ENCODE measurements around the gene GARIN5A. TPM values are rescaled to one million over a fixed set of nuclear protein-coding genes. Genes with fewer than 3 reads are reported as not detected.
A peak's percentile ranks its signal among the peaks of the same experiment; 100 is the strongest.

GARIN5A gene
- total RNA-seq, 8 experiments from 2014 or later: 0.46 to 6.9 (median 1.9) TPM

- 30 to 52% methylated on average over 2 of the region's 12 CpGs; no CpG with 5 or more reads in 8 of the 10 experiments for WGBS, 10 experiments
- Histone ChIP-seq H3K27ac (no peak overlapping the region), H3K4me1 (replicated peaks in 1 of 2) (peaks cover 13 to 26% of the 10 kb centered on the region in 2 donors), H3K4me3 (no peak overlapping the region)
- peak in 2 of 8 experiments; percentile 5 to 11 for ATAC-seq (replicated peaks in 6 of 8)
- in situ Hi-C loops (cut with MboI; ENCODE audit: low pct_unique_long_range_greater_than_20kb in 2 of 9, low sequenced_read_pairs in 9 of 9, unreplicated experiment in 9 of 9): no loop called here
Observed at GRCh38 chr19:50501186-50501567, 24.5 kb upstream of the GARIN5A start.

GRCh38 chr19:50500753-50501151, 24.1 kb upstream of the GARIN5A start:
- Histone ChIP-seq H3K27ac (no peak overlapping the region), H3K4me3 (no peak overlapping the region), H3K4me1 (replicated peaks in 1 of 2) (peaks cover 13 to 27% of the 10 kb centered on the region in 2 donors)
- WGBS, 10 experiments: 20 to 49% methylated on average over 1 to 5 of the region's 10 CpGs; no CpG with 5 or more reads in 8 of the 10 experiments
- in situ Hi-C loops (cut with MboI; ENCODE audit: low pct_unique_long_range_greater_than_20kb in 2 of 9, low sequenced_read_pairs in 9 of 9, unreplicated experiment in 9 of 9): no loop called here
- ATAC-seq (replicated peaks in 6 of 8): peak in 5 of 8 experiments; percentile 2 to 32 (median 28)

GRCh38 chr19:50500060-50500752, 23.6 kb upstream of the GARIN5A start:
- peak; percentile 37 to 76 (median 70) for ATAC-seq (replicated peaks in 6 of 8)
- Histone ChIP-seq H3K4me1 (replicated peaks in 1 of 2) (peaks cover 13 to 27% of the 10 kb centered on the region in 2 donors), H3K27ac (no peak overlapping the region), H3K4me3 (peak overlapping the region in 1 of 5 donors; percentile 14)
- in situ Hi-C loops (cut with MboI; ENCODE audit: low pct_unique_long_range_greater_than_20kb in 2 of 9, low sequenced_read_pairs in 9 of 9, unreplicated experiment in 9 of 9): no loop called here
- WGBS, 10 experiments: 15 to 66% (median 34%) methylated on average over 3 to 14 of the region's 27 CpGs; no CpG with 5 or more reads in 6 of the 10 experiments

GRCh38 chr19:50498219-50499056, 21.8 kb upstream of the GARIN5A start:
- no peak overlapping the region for H3K4me3 ChIP-seq
- ATAC-seq (replicated peaks in 6 of 8): no peak
- WGBS, 10 experiments: 17 to 79% (median 42%) methylated on average over 1 to 11 of the region's 11 CpGs; no CpG with 5 or more reads in 1 of the 10 experiments
- H3K4me1 ChIP-seq (replicated peaks in 1 of 2): peaks cover 13 to 27% of the 10 kb centered on the region in 2 donors
- no peak overlapping the region for H3K27ac ChIP-seq
- in situ Hi-C loops (cut with MboI; ENCODE audit: low pct_unique_long_range_greater_than_20kb in 2 of 9, low sequenced_read_pairs in 9 of 9, unreplicated experiment in 9 of 9): no loop called here

- Histone ChIP-seq H3K27ac (no peak overlapping the region), H3K4me1 (replicated peaks in 1 of 2) (peaks cover 17 to 32% of the 10 kb centered on the region in 2 donors), H3K4me3 (no peak overlapping the region)
- peak in 1 of 8 experiments; percentile 3 for ATAC-seq (replicated peaks in 6 of 8)
- 0 to 64% (median 50%) methylated on average over 1 to 7 of the region's 8 CpGs; no CpG with 5 or more reads in 1 of the 10 experiments for WGBS, 10 experiments
- in situ Hi-C loops (cut with MboI; ENCODE audit: low pct_unique_long_range_greater_than_20kb in 2 of 9, low sequenced_read_pairs in 9 of 9, unreplicated experiment in 9 of 9): no loop called here
Observed at GRCh38 chr19:50497022-50497405, 20.4 kb upstream of the GARIN5A start.

GRCh38 chr19:50496189-50497021, 19.8 kb upstream of the GARIN5A start:
- no peak overlapping the region for H3K4me3 ChIP-seq
- H3K4me1 ChIP-seq (replicated peaks in 1 of 2): peaks cover 23 to 36% of the 10 kb centered on the region in 2 donors
- ATAC-seq (replicated peaks in 6 of 8): peak in 7 of 8 experiments; percentile 11 to 85 (median 79)
- 47 to 82% (median 55%) methylated on average over 1 to 21 of the region's 30 CpGs; no CpG with 5 or more reads in 3 of the 10 experiments for WGBS, 10 experiments
- in situ Hi-C loops (cut with MboI; ENCODE audit: low pct_unique_long_range_greater_than_20kb in 2 of 9, low sequenced_read_pairs in 9 of 9, unreplicated experiment in 9 of 9): no loop called here
- no peak overlapping the region for H3K27ac ChIP-seq

- no peak overlapping the region for H3K27ac ChIP-seq
- no peak overlapping the region for H3K4me3 ChIP-seq
- in situ Hi-C loops (cut with MboI; ENCODE audit: low pct_unique_long_range_greater_than_20kb in 2 of 9, low sequenced_read_pairs in 9 of 9, unreplicated experiment in 9 of 9): no loop called here
- peaks cover 19 to 34% of the 10 kb centered on the region in 2 donors for H3K4me1 ChIP-seq (replicated peaks in 1 of 2)
- 35 to 100% (median 68%) methylated on average over 1 to 5 of the region's 5 CpGs; no CpG with 5 or more reads in 1 of the 10 experiments for WGBS, 10 experiments
- no peak for ATAC-seq (replicated peaks in 6 of 8)
Observed at GRCh38 chr19:50495020-50495531, 18.4 kb upstream of the GARIN5A start.

GRCh38 chr19:50494186-50495019, 17.8 kb upstream of the GARIN5A start:
- 0 to 86% (median 55%) methylated on average over 1 to 5 of the region's 7 CpGs; no CpG with 5 or more reads in 2 of the 10 experiments for WGBS, 10 experiments
- Histone ChIP-seq H3K4me1 (replicated peaks in 1 of 2) (peaks cover 19 to 33% of the 10 kb centered on the region in 2 donors), H3K4me3 (no peak overlapping the region), H3K27ac (no peak overlapping the region)
- in situ Hi-C loops (cut with MboI; ENCODE audit: low pct_unique_long_range_greater_than_20kb in 2 of 9, low sequenced_read_pairs in 9 of 9, unreplicated experiment in 9 of 9): no loop called here
- no peak for ATAC-seq (replicated peaks in 6 of 8)

- ATAC-seq (replicated peaks in 6 of 8): no peak
- in situ Hi-C loops (cut with MboI; ENCODE audit: low pct_unique_long_range_greater_than_20kb in 2 of 9, low sequenced_read_pairs in 9 of 9, unreplicated experiment in 9 of 9): no loop called here
- H3K4me1 ChIP-seq (replicated peaks in 1 of 2): peaks cover 19 to 33% of the 10 kb centered on the region in 2 donors
- H3K4me3 ChIP-seq: no peak overlapping the region
- no CpG with 5 or more reads among the region's 8 CpGs for WGBS, 10 experiments
- no peak overlapping the region for H3K27ac ChIP-seq
Observed at GRCh38 chr19:50493171-50493570, 16.5 kb upstream of the GARIN5A start.

- Histone ChIP-seq H3K27ac (no peak overlapping the region), H3K4me1 (replicated peaks in 1 of 2) (peaks cover 19 to 33% of the 10 kb centered on the region in 2 donors), H3K4me3 (no peak overlapping the region)
- 11 to 40% methylated on average over 1 to 3 of the region's 12 CpGs; no CpG with 5 or more reads in 8 of the 10 experiments for WGBS, 10 experiments
- in situ Hi-C loops (cut with MboI; ENCODE audit: low pct_unique_long_range_greater_than_20kb in 2 of 9, low sequenced_read_pairs in 9 of 9, unreplicated experiment in 9 of 9): no loop called here
- ATAC-seq (replicated peaks in 6 of 8): peak; percentile 28 to 78 (median 58)
Observed at GRCh38 chr19:50492303-50493052, 15.8 kb upstream of the GARIN5A start.

GRCh38 chr19:50490991-50491472, 14.4 kb upstream of the GARIN5A start:
- H3K27ac ChIP-seq: peak overlapping the region in 1 of 2 donors; percentile 64
- WGBS, 10 experiments: 4 to 100% (median 55%) methylated on average over 1 to 11 of the region's 26 CpGs; no CpG with 5 or more reads in 2 of the 10 experiments
- H3K4me1 ChIP-seq (replicated peaks in 1 of 2): peaks cover 16 to 21% of the 10 kb centered on the region in 2 donors
- in situ Hi-C loops (cut with MboI; ENCODE audit: low pct_unique_long_range_greater_than_20kb in 2 of 9, low sequenced_read_pairs in 9 of 9, unreplicated experiment in 9 of 9): no loop called here
- no peak overlapping the region for H3K4me3 ChIP-seq
- ATAC-seq (replicated peaks in 6 of 8): peak in 5 of 8 experiments; percentile 64 to 84 (median 78)
